ENCODE results near the gene ATP1B3.
"Not testable (repeated sequence)": the region's sequence is repeated elsewhere in the genome, so short reads cannot be mapped to it uniquely, and the experiment has no call there.

The ATP1B3 gene

DNA sequence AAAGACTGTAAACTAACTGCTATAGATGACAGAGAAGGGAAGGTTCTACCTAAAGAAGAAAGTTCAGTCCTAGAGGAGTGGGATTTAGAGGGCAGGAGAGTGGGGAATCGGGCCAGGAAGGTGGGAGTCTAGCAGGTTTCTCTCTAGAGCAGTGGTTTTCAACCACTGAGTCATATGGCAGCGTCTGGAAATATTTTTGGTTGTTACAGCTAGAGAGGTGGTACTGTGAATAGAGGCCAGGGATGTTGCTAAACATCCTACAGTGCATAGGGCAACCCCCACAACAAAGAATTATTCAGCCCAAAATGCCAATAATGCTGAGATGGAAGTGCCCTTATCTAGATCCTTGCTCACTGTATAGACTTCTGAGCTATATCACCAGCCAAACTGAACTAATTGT is 28.7 kb downstream of the ATP1B3 start:
- no peak for DNase-seq (ENCODE audit: low spot score)

DNA sequence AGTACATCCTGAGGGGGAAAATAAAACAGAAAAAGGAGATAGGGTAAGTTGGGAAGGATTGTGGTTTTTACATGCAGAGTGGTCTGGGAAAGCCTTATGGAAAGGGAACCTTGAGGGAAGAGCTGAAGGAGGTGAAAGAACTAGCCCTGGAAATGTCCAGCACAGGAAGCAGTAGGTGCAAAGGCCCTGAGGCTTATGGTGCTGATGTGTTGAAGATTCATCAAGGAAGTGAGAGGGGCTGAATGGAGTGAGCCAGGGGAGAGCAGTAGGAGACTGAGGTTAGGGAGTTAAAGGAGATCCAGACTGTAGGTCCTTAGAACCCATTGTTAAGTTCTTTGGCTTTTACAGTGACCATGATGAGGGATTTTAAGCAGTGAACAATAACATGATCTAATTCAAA is 33.0 kb downstream of the ATP1B3 start:
- no peak for DNase-seq (ENCODE audit: low spot score)

DNA sequence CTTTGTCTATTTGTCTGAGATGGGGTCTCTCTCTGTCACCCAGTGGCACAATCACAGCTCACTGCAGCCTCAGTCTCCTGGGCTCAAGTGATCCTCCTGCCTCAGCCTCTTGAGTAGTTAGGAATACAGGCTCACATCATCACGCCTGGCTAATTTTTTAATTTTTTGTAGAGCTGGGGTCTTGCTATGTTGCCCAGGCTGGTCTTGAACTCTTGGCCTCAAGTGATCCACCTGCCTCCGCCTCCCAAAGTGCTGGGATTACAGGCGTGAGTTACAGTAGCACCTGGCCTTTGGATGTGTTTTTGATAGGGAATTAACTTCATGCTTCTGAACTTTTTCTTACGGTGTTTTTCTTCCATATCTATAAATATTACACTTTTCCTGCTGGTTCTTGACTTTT is 33.5 kb downstream of the ATP1B3 start:
- DNase-seq (ENCODE audit: low spot score): not testable (repeated sequence)

DNA sequence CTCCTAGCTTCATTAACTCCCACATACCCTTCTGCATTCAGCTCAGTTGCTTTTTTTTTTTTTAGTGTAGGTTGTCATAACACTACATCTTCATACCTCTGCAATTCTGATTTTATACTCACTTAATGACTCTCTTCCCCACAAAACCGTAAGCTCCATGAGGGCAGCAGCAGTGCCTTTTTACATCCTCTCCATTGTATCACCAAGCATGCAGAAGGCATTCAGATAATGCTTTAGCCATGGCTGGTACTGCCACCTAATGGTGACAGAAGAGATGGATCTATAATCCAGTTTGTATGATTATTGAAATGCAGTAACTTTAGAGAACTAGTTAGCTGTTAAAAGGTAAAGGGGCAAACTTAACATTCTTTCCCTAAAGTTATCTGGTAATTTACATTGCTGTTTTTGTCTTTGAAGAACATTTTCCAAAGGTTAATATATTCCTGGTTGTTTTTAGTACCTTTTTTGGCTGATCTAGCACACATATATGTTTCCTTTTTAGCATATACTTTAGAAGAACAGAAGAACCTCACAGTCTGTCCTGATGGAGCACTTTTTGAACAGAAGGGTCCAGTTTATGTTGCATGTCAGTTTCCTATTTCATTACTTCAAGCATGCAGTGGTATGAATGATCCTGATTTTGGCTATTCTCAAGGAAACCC is 36.8 kb downstream of the ATP1B3 start:
- DNase-seq (ENCODE audit: low spot score): peak; percentile 8

DNA sequence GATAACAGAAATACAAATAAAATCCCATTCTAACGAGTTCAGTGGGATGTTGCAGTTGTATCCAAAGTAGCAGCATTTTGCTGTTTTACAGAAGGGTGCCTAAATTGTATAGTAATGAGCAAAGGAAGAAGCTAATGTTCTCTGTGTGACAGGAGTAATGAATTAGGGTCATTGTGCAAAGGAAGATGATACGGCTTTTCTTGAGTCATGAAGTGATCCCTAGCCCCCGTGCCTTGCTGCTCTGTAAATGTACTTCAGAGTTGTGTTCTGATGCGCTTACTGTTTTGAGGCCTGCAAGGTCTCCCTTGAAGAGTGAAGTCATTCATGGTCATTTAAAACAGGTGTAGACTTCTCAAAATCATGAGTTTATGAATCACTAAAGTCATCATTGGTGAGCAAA is 37.9 kb downstream of the ATP1B3 start:
- DNase-seq (ENCODE audit: low spot score): no peak

DNA sequence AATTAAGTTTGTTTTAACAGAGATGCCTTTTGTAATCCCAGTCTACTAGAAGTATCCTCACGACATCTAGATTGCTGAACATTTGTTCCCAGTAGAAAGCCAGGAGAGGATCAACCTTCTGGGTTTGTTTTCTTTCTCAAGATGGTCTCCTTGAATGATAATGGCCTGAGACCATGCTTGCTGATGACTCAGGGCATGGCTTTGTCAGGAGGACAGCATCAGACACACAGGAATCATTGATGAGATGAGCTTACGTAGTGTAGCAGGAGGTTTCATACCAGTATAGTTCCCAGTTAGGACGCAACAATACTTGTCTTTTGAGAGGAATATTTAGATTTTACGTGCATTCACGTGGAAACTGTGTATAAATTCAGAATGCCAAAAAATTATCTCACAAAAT is 38.6 kb downstream of the ATP1B3 start:
- DNase-seq (ENCODE audit: low spot score): no peak

DNA sequence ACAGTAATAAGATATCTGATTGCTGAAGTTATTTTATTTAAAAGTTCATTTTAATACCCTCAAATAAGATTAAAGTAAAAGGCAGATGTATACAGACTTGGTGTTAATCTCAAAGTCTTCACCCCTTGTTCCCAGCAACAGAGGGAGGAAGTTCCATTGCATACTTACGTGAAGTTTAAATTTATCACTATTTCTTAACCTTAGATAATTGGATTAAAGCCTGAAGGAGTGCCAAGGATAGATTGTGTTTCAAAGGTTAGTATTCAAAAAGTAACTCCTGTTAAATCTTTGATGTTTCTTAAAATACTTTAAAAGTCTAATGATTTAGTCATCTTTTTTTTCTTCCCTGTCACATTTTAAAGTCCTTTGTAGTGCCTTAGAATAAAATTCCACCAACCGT is 39.3 kb downstream of the ATP1B3 start:
- no peak for DNase-seq (ENCODE audit: low spot score)

DNA sequence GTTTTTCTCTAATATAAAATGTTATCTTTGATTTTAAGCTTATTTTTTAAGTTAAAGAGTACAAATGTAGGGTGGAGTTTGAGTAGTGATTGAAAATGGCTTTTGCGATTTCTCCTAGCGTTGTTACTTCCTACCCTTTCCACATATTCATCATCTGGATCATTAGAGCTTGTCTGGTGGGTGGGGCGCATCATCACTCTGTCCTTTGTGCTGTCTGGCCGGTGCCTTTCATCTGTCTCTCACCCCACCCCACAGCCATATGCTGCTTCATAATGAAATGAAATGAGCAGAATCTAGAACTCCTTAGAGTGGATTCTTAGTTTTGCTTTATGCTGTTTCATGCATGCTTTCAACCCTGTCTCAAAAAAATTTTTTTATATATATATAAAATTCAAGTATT is 44.3 kb downstream of the ATP1B3 start:
- DNase-seq (ENCODE audit: low spot score): no peak

DNA sequence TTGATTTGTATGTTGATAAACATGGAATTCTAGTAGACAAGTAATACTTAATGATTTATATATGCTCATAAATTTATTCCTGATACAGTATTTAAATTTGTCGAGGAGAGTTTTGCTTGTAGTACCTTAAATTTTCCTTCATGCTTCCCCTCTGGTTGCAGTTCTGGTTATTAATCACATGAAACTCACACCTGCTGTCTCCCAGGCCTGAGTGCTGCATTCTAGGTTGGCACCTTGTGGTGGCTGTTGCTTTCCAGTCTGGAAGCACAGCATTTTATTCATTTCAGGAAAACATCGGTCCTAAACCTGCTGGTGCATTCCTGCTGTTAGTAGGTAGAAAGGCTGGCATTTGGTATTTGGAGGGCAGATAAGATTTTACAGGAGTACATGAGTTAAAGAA is 44.9 kb downstream of the ATP1B3 start:
- no peak for DNase-seq (ENCODE audit: low spot score)

DNA sequence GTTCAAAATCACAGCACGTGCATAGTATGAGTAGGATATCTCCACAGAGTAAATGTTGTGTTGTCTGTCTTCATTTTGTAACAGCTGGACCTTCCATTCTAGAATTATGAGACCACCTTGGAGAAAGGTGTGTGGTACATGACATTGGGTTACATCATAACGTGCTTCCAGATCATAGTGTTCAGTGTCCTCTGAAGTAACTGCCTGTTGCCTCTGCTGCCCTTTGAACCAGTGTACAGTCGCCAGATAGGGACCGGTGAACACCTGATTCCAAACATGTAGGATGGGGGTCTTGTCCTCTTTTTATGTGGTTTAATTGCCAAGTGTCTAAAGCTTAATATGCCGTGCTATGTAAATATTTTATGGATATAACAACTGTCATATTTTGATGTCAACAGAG is 49.2 kb downstream of the ATP1B3 start:
- not testable (repeated sequence) for DNase-seq (ENCODE audit: low spot score)

DNA sequence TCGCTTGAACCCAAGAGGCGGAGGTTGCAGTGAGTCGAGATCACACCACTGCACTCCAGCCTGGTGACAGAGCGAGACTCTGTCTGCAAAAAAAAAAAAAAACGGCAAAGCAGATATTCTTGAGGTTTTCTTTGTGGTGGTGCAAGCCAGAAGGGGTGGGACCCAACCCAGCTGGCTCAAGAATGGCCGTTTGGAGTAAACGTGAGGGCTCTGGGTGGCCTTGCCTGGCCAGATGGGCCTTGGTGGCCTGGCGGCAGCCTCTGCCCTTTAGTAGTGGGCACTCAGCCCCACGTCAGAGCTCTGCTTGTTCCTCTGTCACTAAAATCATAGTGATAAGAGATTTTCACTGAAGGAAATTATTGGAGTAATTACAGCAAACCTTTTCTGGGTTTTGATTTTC is 50.5 kb downstream of the ATP1B3 start:
- no peak for DNase-seq (ENCODE audit: low spot score)

DNA sequence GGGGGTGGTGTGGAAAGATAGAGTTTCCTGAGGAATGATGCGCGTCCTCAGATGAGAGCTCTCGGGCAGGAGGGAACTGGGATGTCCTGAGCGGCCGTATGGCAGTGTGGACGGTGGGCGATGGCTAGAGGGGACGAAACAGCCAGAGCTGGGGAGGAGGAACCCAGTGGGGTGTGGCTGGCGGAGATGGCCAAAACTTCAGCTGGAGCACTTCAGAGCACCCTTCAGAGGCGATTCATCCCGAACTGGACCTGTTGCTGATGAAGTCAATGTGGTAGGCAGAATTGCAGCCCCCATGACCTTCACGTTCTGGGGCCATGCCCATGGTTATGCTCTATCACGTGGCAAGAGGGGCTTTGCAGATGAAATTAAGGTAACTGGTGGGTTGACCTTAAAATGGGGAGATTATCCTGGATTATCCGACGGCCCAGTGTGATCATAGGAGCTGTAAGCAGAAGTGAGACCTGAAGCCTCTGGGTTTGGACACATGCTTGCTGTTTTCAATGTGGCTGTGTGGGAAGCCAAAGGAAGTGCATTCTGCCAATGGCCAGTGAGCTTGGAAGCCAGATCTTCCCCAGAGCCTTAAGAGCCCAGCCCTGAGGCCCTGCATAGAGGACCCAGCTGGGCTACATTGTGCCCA is 52.3 kb downstream of the ATP1B3 start:
- DNase-seq (ENCODE audit: low spot score): no peak

DNA sequence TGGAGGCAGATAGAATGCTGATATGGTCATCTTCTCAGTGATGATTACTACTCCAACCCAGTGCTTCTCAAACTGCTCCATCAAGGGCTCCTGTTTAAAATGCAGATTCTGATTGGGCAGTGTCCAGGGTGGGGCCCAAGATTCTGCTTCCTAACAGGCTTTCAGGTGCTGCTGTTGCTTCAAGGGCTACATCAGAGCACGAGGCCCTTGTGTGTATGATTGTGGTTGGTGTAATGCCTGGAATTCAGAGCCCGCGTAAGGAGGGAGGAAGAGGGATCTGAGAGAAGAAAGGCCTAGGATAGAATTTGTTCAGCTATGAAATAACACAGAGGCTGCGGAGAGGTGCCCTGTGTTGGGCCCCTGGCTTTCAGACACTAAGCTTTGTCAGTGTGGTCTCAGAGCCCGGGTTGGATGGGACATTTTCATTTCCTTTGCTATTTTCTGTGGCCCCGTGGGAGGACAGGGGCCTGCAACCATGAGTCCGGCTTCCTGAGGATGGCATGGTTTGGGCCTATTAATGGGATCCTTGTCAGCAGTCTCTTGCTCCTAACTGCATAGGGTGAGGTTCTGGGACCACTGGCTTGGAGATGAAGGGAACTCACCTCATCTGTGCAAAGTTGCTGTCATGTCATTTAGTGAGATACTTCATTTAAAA is 53.0 kb downstream of the ATP1B3 start:
- DNase-seq (ENCODE audit: low spot score): no peak

DNA sequence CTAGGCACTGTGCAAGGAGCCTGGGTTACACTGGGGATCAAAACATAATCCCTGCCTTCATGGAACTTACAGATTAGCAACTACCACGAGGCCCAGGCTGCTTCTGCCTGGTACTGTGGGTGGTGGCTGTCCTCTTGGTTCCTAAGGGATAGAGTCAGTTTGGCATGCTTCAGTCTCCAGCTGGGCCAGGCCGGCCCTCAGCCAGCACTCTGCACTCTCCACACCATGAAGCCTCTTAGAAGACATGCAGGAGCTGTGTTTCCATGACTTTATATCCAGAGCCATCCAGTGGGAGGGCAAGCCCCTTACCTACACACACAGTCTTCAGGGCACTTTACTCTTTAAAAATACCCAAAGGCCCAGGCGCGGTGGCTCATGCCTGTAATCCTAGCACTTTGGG is 54.4 kb downstream of the ATP1B3 start:
- DNase-seq (ENCODE audit: low spot score): no peak

DNA sequence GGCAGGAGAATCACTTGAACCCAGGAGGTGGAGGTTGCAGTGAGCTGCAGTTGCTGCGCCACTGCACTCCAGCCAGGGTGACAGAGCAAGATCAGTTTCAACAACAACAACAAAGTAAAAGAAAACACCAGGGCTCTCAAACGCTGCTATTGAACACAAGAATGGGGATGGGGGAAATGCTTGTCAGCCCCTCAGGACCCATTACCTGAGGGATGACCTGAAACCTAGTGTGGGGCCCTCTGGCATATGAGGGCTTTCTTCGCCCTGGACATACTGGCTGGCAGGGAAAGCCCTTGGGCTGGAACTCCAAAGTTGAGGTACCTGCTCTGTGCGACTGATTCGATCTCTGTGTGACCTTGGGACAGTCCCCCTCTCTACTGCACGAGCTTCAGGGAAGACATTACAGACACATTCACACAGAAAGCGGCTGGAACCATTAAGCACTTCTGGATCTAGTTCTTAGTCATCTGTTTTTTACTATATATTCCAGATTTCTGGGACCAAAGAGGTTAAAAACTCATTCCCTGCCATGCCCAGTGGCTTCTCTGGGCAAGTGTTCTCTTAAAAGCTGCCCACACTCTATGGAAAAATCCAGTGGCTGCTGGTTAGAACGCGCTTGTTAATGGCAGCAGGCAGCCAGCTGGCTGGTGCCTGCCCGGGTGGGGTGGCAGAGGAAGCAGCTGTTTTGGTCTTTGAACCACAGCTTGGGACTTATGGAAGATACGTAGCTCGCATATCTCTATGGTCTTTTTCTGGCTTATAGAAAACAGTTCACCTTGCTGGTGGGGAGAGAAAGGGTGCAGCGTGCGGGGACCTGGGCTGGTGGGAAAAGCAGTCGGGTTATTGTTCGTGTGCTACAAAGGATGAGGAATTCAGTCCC is 57.2 kb downstream of the ATP1B3 start:
- no peak for DNase-seq (ENCODE audit: low spot score)

DNA sequence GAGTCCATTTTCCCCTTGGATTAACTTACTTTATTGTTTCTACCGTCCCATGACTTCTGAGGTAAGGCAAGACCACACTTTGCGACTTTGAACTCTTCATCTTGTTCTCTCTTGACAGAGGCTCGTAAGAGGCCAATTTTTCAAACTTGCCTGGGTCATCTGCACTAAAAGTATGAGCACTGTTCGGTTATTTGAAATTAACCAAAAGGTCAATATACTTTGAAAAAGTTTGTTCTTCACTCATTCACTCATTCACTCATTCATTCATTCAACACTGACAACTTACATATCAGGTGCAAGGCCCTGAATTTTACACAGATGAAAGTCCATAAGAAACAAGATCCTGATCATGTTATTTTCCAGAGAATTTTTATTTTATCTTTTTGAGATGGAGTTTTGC is 57.9 kb downstream of the ATP1B3 start:
- no peak for DNase-seq (ENCODE audit: low spot score)

DNA sequence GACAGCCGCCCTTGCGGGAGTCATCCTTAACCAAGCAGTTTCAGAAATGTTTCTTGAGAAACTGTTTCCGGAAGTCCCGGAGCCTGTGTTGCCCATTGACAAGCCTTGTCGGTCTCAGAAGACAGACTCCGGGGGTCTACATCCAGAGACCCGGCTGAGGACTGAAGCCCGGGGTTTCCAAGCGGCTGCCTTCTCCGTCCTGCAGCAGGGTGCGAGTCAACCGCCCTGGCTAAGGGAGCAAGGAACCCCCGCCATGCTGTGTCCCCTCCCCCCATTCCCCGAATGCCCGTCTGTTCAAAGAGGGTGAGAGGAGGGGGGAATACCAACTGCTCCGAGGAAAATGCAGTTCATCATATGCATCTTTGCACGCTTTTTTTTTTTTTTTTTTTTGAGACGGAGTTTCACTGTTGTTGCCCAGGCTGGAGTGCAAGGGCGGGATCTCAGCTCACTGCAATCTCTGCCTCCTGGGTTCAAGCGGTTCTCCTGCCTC is 61.6 kb downstream of the ATP1B3 start:
- no peak for DNase-seq (ENCODE audit: low spot score)

DNA sequence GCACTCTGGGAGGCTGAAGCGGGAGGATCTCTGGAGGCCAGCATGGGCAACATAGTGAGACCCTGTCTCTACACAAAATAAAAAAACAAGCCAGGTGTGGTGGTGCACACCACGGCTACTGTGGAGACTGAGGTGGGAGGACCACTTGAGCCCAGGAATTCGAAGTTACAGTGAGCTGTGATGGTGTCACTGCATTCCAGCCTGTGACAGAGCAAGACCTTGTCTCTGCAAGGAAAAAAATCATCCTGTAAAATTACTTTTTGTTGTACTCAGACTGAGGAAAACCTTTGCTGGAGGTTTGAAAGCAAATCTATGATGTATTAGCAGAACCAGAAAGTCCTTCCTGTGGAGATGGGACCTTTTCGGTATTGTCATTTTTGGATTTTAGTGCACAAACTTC is 63.3 kb downstream of the ATP1B3 start:
- DNase-seq (ENCODE audit: low spot score): no peak

DNA sequence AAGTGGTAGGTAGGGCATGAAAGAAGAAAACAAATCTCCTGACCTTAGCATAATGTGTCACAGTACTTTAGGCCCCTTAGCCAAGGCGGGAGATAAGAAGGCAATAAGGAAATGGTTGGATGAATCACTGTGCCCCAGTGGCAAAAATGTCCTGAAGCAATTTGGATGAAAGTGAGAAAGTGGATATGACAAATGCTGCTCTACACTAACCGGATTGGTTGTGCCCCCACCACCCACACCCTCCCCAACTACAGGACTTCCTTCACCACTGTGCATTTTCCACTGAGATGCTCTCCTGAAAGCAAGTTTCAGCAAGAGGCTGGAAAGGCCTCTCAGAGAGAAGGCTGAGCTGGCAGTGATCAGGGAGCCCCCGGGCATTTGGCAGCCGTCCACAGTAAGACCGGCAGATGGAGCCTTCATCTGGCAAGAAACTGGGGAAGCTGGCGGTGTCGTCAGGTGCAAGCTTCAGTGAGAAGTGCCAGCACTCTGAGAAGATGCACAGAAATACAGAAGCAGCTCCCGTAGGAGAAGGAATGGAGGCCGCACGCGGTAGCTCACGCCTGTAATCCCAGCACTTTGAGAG is 63.8 kb downstream of the ATP1B3 start:
- DNase-seq (ENCODE audit: low spot score): peak; percentile 26

DNA sequence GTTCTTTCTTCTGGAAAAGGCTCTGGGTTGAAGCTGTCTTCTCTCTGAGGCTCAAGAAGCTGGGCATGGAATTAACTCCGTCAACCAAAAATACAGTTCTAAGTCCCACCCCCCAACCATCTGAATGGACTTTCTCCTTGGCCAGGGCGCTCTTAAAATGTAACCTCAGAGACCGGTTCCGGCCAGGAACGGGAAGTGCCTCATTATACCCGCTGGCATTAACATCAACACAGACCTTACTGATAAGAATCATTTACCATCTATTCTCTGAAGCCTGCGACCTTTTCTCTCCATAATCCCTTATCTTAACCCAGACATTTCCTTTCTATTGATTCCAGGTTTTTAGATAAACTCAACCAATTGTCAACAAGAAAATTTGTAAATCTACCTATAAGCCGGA is 64.7 kb downstream of the ATP1B3 start:
- DNase-seq (ENCODE audit: low spot score): no peak

DNA sequence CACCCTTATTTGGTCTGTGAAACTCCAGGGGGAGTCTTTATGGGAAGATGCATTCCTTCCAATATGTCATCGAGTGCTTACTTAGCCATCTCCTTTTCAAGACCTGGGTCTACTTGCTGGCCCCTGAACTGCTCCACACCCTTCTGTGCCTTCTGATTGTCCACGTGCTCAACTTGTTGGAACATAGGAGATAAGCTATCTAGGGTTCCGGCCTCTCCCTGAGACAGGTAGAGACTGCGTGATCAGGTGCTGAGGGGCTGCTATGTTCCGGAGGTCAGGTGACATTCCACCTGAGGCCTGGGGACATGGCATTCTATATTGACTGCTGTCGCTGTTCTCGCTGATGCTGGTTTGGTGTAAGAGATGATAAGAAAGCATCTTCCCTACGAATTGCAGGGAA is 65.6 kb downstream of the ATP1B3 start:
- DNase-seq (ENCODE audit: low spot score): no peak

Data from globus pallidus (tissue), 1 donor.